H9 (cell line): ENCODE data around the gene RANBP9. TPM values are rescaled to one million over a fixed set of nuclear protein-coding genes. Genes with fewer than 3 reads are reported as not detected.

ENCODE experiments used
- DNase-seq: peaks from one replicate; pipeline ENCODE4 v3.0.0-alpha.2; 2017
- H2AFZ ChIP-seq: one replicate; pipeline ENCODE4 v1.6.1; 2013; ENCODE audit warnings: mild to moderate bottlenecking, low read length, control low read depth, moderate library complexity
- H2AK5ac ChIP-seq: 2 replicates; pipeline ENCODE4 v1.6.1; 2013; ENCODE audit warnings: low read length, control low read depth, mixed read lengths; ENCODE audit not compliant: insufficient read length
- H2BK120ac ChIP-seq: one replicate; pipeline ENCODE4 v1.6.1; 2013; ENCODE audit warnings: low read depth, mild to moderate bottlenecking, low read length, control low read depth, inconsistent platforms; ENCODE audit not compliant: poor library complexity, severe bottlenecking
- H2BK12ac ChIP-seq: 2 replicates; pipeline ENCODE4 v1.6.1; 2013; ENCODE audit warnings: low read length, control low read depth, mixed read lengths, low read depth; ENCODE audit not compliant: insufficient read length
- H2BK15ac ChIP-seq: 2 replicates; pipeline ENCODE4 v1.6.1; 2013; ENCODE audit warnings: low read depth, low read length, control low read depth
- H2BK20ac ChIP-seq: one replicate; pipeline ENCODE4 v1.6.1; 2013; ENCODE audit warnings: low read depth, mild to moderate bottlenecking, low read length, control low read depth, inconsistent platforms; ENCODE audit not compliant: poor library complexity, severe bottlenecking
- H2BK5ac ChIP-seq: 2 replicates; pipeline ENCODE4 v1.6.1; 2013; ENCODE audit warnings: low read length, control low read depth, mixed read lengths; ENCODE audit not compliant: insufficient read length
- H3K14ac ChIP-seq: 2 replicates; pipeline ENCODE4 v1.6.1; 2013; ENCODE audit warnings: low read length, control low read depth; ENCODE audit not compliant: insufficient read depth
- H3K18ac ChIP-seq: 2 replicates; pipeline ENCODE4 v1.6.1; 2013; ENCODE audit warnings: low read depth, mild to moderate bottlenecking, mixed read lengths, low read length, control low read depth; ENCODE audit not compliant: insufficient read length
- H3K23ac ChIP-seq: 2 replicates; pipeline ENCODE4 v1.6.1; 2013; ENCODE audit warnings: low read length, control low read depth, mixed read lengths, low read depth; ENCODE audit not compliant: insufficient read length
- H3K23me2 ChIP-seq: 2 replicates; pipeline ENCODE4 v1.6.1; 2013; ENCODE audit warnings: low read depth, mild to moderate bottlenecking, mixed read lengths, low read length, control low read depth; ENCODE audit not compliant: insufficient read length, poor library complexity, severe bottlenecking
- H3K27ac ChIP-seq: 2 replicates; pipeline ENCODE4 v1.5.1; 2013; ENCODE audit warnings: low read length, control low read depth, mixed read lengths, low read depth; ENCODE audit not compliant: insufficient read length
- H3K27me3 ChIP-seq: 2 replicates; pipeline ENCODE4 v1.6.1; 2013; ENCODE audit warnings: low read length, control low read depth, inconsistent platforms; ENCODE audit not compliant: insufficient read depth
- H3K4ac ChIP-seq: 2 replicates; pipeline ENCODE4 v1.6.1; 2013; ENCODE audit warnings: low read depth, mild to moderate bottlenecking, control low read depth, inconsistent platforms, low read length, moderate library complexity
- H3K4me1 ChIP-seq: 2 replicates; pipeline ENCODE4 v1.6.1; 2013; ENCODE audit warnings: low read length, control low read depth, inconsistent platforms; ENCODE audit not compliant: insufficient read depth
- H3K4me2 ChIP-seq: 2 replicates; pipeline ENCODE4 v1.6.1; 2013; ENCODE audit warnings: low read length, control low read depth, mixed read lengths; ENCODE audit not compliant: insufficient read length, insufficient read depth
- H3K56ac ChIP-seq: 2 replicates; pipeline ENCODE4 v1.6.1; 2013; ENCODE audit warnings: low read depth, mild to moderate bottlenecking, mixed read lengths, low read length, control low read depth; ENCODE audit not compliant: insufficient read length
- H3K79me1 ChIP-seq: 2 replicates; pipeline ENCODE4 v1.6.1; 2013; ENCODE audit warnings: low read depth, mild to moderate bottlenecking, moderate library complexity, low read length, control low read depth, inconsistent platforms; ENCODE audit not compliant: insufficient read depth, poor library complexity, severe bottlenecking
- H3K79me2 ChIP-seq: 2 replicates; pipeline ENCODE4 v1.6.1; 2013; ENCODE audit warnings: low read length, control low read depth, inconsistent platforms; ENCODE audit not compliant: insufficient read depth
- H3K9ac ChIP-seq: 2 replicates; pipeline ENCODE4 v1.6.1; 2013; ENCODE audit warnings: low read length, control low read depth, mixed read lengths; ENCODE audit not compliant: insufficient read length; ENCODE audit errors: extremely low read depth
- H3K9me3 ChIP-seq: one replicate; pipeline ENCODE4 v1.6.1; 2013; ENCODE audit warnings: low read depth, low read length, inconsistent platforms; ENCODE audit not compliant: control insufficient read depth
- H3T11ph ChIP-seq: one replicate; pipeline ENCODE4 v1.6.1; 2013; ENCODE audit warnings: mild to moderate bottlenecking, low read length, control low read depth, inconsistent platforms
- H4K20me1 ChIP-seq: one replicate; pipeline ENCODE4 v1.6.1; 2013; ENCODE audit not compliant: control insufficient read depth, insufficient read length, insufficient read depth
- H4K5ac ChIP-seq: 2 replicates; pipeline ENCODE4 v1.6.1; 2013; ENCODE audit warnings: low read depth, mild to moderate bottlenecking, mixed read lengths, low read length, control low read depth; ENCODE audit not compliant: insufficient read length
- H4K8ac ChIP-seq: replicated peaks from 2 replicates; pipeline ENCODE4 v1.6.1; 2013; ENCODE audit warnings: low read length, control low read depth, mixed read lengths, low read depth; ENCODE audit not compliant: insufficient read length
- H4K91ac ChIP-seq: 2 replicates; pipeline ENCODE4 v1.6.1; 2013; ENCODE audit warnings: low read depth, mild to moderate bottlenecking, moderate library complexity, mixed read lengths, low read length, control low read depth; ENCODE audit not compliant: insufficient read length
- H3K27ac Mint-ChIP-seq, 3 experiments: 2 replicates in 2 of 3; 3 replicates in 1 of 3; pipeline ENCODE4 v1.8.0; 2020 to 2021; ENCODE audit warnings: mixed read lengths in 3 of 3, mild to moderate bottlenecking in 1 of 3, moderate library complexity in 1 of 3
- H3K27me3 Mint-ChIP-seq: 2 replicates; pipeline ENCODE4 v1.8.0; 2021; ENCODE audit warnings: low read depth, mild to moderate bottlenecking, moderate library complexity, mixed read lengths
- H3K36me3 Mint-ChIP-seq, 3 experiments: 2 replicates in 2 of 3; 3 replicates in 1 of 3; pipeline ENCODE4 v1.8.0; 2020 to 2021; ENCODE audit warnings: low read depth in 3 of 3, mixed read lengths in 3 of 3; ENCODE audit not compliant: insufficient read depth in 1 of 3
- H3K4me1 Mint-ChIP-seq, 2 experiments: 2 replicates each; pipeline ENCODE4 v1.8.0; 2020; ENCODE audit warnings: mixed read lengths in 2 of 2
- H3K4me3 Mint-ChIP-seq, 2 experiments: 2 replicates in 1 of 2; 3 replicates in 1 of 2; pipeline ENCODE4 v1.8.0; 2020 to 2021; ENCODE audit warnings: mild to moderate bottlenecking in 2 of 2, mixed read lengths in 2 of 2, moderate library complexity in 1 of 2
- H3K9me3 Mint-ChIP-seq, 2 experiments: 2 replicates in 1 of 2; 3 replicates in 1 of 2; pipeline ENCODE4 v1.8.0; 2020; ENCODE audit warnings: mild to moderate bottlenecking in 2 of 2, mixed read lengths in 2 of 2, moderate library complexity in 1 of 2
- CTCF ChIP-seq: fragments of 200-600 bp; sonication (generic); conservative IDR thresholded peaks from 3 replicates; pipeline ENCODE4 v1.8.0; 2021; ENCODE audit warnings: antibody characterized with exemption, mild to moderate bottlenecking
- WGBS: extraction: QIAGEN DNeasy Blood & Tissue Kit; methylation state at CpG from one replicate; pipeline ENCODE4 v1.1.7; 2013; ENCODE audit warnings: missing lambda C conversion rate, low lambda C conversion rate, mixed read lengths; ENCODE audit not compliant: insufficient read length; ENCODE audit errors: extremely low coverage; 5-methylcytosine and 5-hydroxymethylcytosine counted together
- total RNA-seq: library from RNA; stranded (reverse); gene quantifications from 2 replicates; pipeline ENCODE4 v1.2.1, GENCODE V29; 2021

Gene RANBP9
- total RNA-seq, 1 experiment from 2014 or later: 37.2 TPM

GRCh38 chr6:13694562-13694961 is 17.1 kb downstream of the RANBP9 start:
- peaks cover 23 to 24% of the 10 kb centered on the region in 2 experiments for H3K4me1 Mint-ChIP-seq
- TF ChIP-seq CTCF: no peak
- no peak overlapping the region for H2AK5ac ChIP-seq

More at GRCh38 chr6:13694562-13694961, 17.1 kb downstream of the RANBP9 start:
- H2BK5ac ChIP-seq: no peak overlapping the region
- Mint-ChIP-seq H3K9me3 (no peaks in the 10 kb centered on the region), H3K27ac (peak overlapping the region in 1 of 3 experiments; percentile 64; a peak in 2 of 7 replicates), H3K27me3 (no peaks in the 10 kb centered on the region), H3K36me3 (peaks cover 2 to 30% (median 10%) of the 10 kb centered on the region in 3 experiments; a peak in 5 of 7 replicates), H3K4me3 (no peak overlapping the region)
- peaks cover 3% of the 10 kb centered on the region; the same call in 1 of the 2 replicates for H3K79me2 ChIP-seq
- no peaks in the 10 kb centered on the region for H3K4me1 ChIP-seq
- H2BK12ac ChIP-seq: no peak overlapping the region
- WGBS: no CpG with 5 or more reads among the region's 4 CpGs
- no peak overlapping the region for H4K8ac ChIP-seq
- no peak overlapping the region for H3K14ac ChIP-seq
- H4K91ac ChIP-seq: no peak overlapping the region
- no peak overlapping the region for H4K5ac ChIP-seq
- H3T11ph ChIP-seq: no peak overlapping the region
- H3K4ac ChIP-seq: no peak overlapping the region
- H3K9me3 ChIP-seq: no peaks in the 10 kb centered on the region
- no peak overlapping the region for H3K9ac ChIP-seq
- no peak overlapping the region for H3K4me2 ChIP-seq
- H3K18ac ChIP-seq: no peak overlapping the region
- no peak overlapping the region for H2AFZ ChIP-seq
- H2BK20ac ChIP-seq: no peak overlapping the region
- H3K23me2 ChIP-seq: no peaks in the 10 kb centered on the region
- H3K27ac ChIP-seq: no peak overlapping the region
- no peak overlapping the region for H3K23ac ChIP-seq
- H3K27me3 ChIP-seq: no peaks in the 10 kb centered on the region
- H3K56ac ChIP-seq: no peak overlapping the region
- no peak for DNase-seq
- H3K79me1 ChIP-seq: no peaks in the 10 kb centered on the region
- no peak overlapping the region for H2BK15ac ChIP-seq
- no peak overlapping the region for H2BK120ac ChIP-seq
- no peaks in the 10 kb centered on the region for H4K20me1 ChIP-seq
